T-helper 17 cell (primary cell): Measurements from ENCODE around the gene ZNF143. TPM values are rescaled to one million over a fixed set of nuclear protein-coding genes. Genes with fewer than 3 reads are reported as not detected.
"Not testable (repeated sequence)": the region's sequence is repeated elsewhere in the genome, so short reads cannot be mapped to it uniquely, and the experiment has no call there.

Experiments used
- ATAC-seq: fragments of 150-1000 bp; cut with Tn5 transposase; 2 replicates; pipeline ENCODE4 v1.10.0; 2021; ENCODE audit warnings: mild to moderate bottlenecking, moderate library complexity
- DNase-seq, 3 donors: peaks; one replicate each; pipeline versions ENCODE4 v3.0.0 to v3.0.0-alpha.2; 2020 to 2021
- H3K9me3 ChIP-seq: one replicate; pipeline ENCODE4 v1.7.0; 2013; ENCODE audit warnings: low read length, mild to moderate bottlenecking; ENCODE audit not compliant: control insufficient read depth, poor library complexity, severe bottlenecking
- H3K27ac Mint-ChIP-seq: one replicate; pipeline ENCODE4 v1.8.0; 2022; ENCODE audit warnings: mild to moderate bottlenecking, moderate library complexity, mixed read lengths
- H3K27me3 Mint-ChIP-seq: one replicate; pipeline ENCODE4 v1.8.0; 2022; ENCODE audit warnings: mixed read lengths
- H3K36me3 Mint-ChIP-seq: one replicate; pipeline ENCODE4 v1.8.0; 2022; ENCODE audit warnings: low read depth, mixed read lengths
- H3K4me1 Mint-ChIP-seq: one replicate; pipeline ENCODE4 v1.8.0; 2022; ENCODE audit warnings: mild to moderate bottlenecking, mixed read lengths
- H3K4me3 Mint-ChIP-seq: one replicate; pipeline ENCODE4 v1.8.0; 2022; ENCODE audit warnings: mild to moderate bottlenecking, moderate library complexity, mixed read lengths
- total RNA-seq, 4 donors: library from RNA in 2 of 4; stranded (reverse) in 2 of 4; gene quantifications; one replicate each; pipeline ENCODE4 v1.2.3 and lab custom pipeline; 2022 to 2026

Gene ZNF143
- total RNA-seq, 2 donors from 2014 or later = 27.0 to 35.5 TPM

GRCh38 chr11:9533736-9534473, 73.1 kb downstream of the ZNF143 start:
- no peaks in the 10 kb centered on the region for H3K9me3 ChIP-seq
- Mint-ChIP-seq H3K4me3 (no peak overlapping the region), H3K4me1 (no peaks in the 10 kb centered on the region), H3K27ac (no peak overlapping the region), H3K36me3 (no peaks in the 10 kb centered on the region), H3K27me3 (no peaks in the 10 kb centered on the region)
- ATAC-seq (no peak), DNase-seq (no peak)

DNA sequence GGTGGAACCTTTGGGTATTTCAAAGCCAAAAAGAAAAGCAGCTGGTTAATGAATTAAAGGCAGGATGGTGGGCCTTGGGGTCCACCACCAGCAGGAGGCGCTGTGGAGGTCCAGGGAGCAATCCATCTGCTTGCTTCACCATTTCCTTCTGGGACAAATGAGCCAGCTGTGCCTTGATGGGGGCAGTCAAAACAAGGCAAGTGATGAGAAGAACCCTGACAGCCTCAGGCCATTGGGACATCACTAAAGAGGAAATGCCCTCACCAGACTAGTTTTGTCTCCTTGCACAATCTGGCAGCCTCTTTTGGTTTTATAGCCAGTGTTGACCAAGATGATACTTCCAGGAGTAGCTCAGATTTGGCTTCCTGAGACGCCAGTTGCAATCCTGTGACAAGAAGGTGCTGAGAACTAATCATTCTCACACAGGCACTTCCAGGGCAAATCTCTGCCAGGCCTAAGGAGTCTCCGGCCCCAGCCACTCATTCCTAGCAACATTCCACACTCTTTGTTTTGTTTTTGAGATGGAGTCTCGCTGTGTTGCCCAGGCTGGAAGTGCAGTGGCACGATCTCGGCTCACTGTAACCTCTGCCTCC, 74.5 kb downstream of the ZNF143 start:
- peak; percentile 73 for ATAC-seq
- no peak overlapping the region for H3K27ac Mint-ChIP-seq
- H3K9me3 ChIP-seq = no peaks in the 10 kb centered on the region
- no peak overlapping the region for H3K4me3 Mint-ChIP-seq
- DNase-seq = peak; percentile 65 to 76 (median 74)
- H3K36me3 Mint-ChIP-seq = no peaks in the 10 kb centered on the region
- H3K27me3 Mint-ChIP-seq = no peaks in the 10 kb centered on the region
- H3K4me1 Mint-ChIP-seq = no peaks in the 10 kb centered on the region

- Mint-ChIP-seq H3K27ac (peak overlapping the region; percentile 6), H3K36me3 (peaks cover 3% of the 10 kb centered on the region), H3K27me3 (no peaks in the 10 kb centered on the region), H3K4me3 (no peak overlapping the region), H3K4me1 (no peaks in the 10 kb centered on the region)
- DNase-seq = no peak
- ATAC-seq = no peak
- H3K9me3 ChIP-seq = no peaks in the 10 kb centered on the region
These were observed 77.7 kb downstream of the ZNF143 start for GRCh38 chr11:9538548-9538947.

- H3K27me3 Mint-ChIP-seq, H3K36me3 Mint-ChIP-seq, DNase-seq: not testable (repeated sequence)
These were observed 88.4 kb downstream of the ZNF143 start for GRCh38 chr11:9549216-9549615.

DNA sequence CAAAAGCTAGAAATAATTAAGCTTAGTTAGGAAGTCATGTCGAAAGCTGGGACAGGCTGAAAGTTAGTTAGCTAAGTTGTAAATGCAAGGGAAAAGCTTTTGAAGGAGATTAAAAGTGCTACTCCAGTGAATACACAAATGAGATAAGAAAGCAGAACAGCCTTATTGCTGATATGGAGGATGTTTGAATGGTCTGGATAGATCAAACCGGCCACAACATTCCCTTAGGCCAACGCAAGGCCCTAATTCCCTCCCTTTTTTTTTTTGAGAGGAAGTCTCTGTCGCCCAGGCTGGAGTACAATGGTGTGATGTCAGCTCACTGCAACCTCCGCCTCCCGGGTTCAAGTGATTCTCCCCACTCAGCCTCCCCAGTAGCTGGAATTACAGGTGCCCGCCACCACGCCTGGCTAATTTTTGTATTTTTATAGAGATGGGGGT, 89.4 kb downstream of the ZNF143 start:
- peak overlapping the region; percentile 19 for H3K4me3 Mint-ChIP-seq
- no peaks in the 10 kb centered on the region for H3K27me3 Mint-ChIP-seq
- H3K27ac Mint-ChIP-seq = no peak overlapping the region
- no peaks in the 10 kb centered on the region for H3K9me3 ChIP-seq
- H3K36me3 Mint-ChIP-seq = no peaks in the 10 kb centered on the region
- DNase-seq = no peak
- H3K4me1 Mint-ChIP-seq = peaks cover 3% of the 10 kb centered on the region
- ATAC-seq = no peak

More at GRCh38 chr11:9549216-9549615, 88.4 kb downstream of the ZNF143 start:
- not testable (repeated sequence) for ATAC-seq, H3K9me3 ChIP-seq, H3K4me3 Mint-ChIP-seq, H3K4me1 Mint-ChIP-seq, H3K27ac Mint-ChIP-seq

- Mint-ChIP-seq H3K4me1 (peaks cover 6% of the 10 kb centered on the region), H3K27me3 (no peaks in the 10 kb centered on the region), H3K4me3 (no peak overlapping the region), H3K27ac (no peak overlapping the region), H3K36me3 (peaks cover 6% of the 10 kb centered on the region)
- H3K9me3 ChIP-seq = no peaks in the 10 kb centered on the region
- ATAC-seq (no peak), DNase-seq (no peak)
These were observed 100.6 kb downstream of the ZNF143 start for GRCh38 chr11:9561279-9561982.

GRCh38 chr11:9562716-9563115, 101.9 kb downstream of the ZNF143 start:
- no peaks in the 10 kb centered on the region for H3K9me3 ChIP-seq
- DNase-seq (no peak), ATAC-seq (no peak)
- Mint-ChIP-seq H3K27ac (no peak overlapping the region), H3K36me3 (peaks cover 2% of the 10 kb centered on the region), H3K4me1 (peaks cover 6% of the 10 kb centered on the region), H3K27me3 (no peaks in the 10 kb centered on the region), H3K4me3 (no peak overlapping the region)

GRCh38 chr11:9563196-9563730, 102.5 kb downstream of the ZNF143 start:
- Mint-ChIP-seq H3K27ac (no peak overlapping the region), H3K4me3 (no peak overlapping the region), H3K36me3 (peaks cover 2% of the 10 kb centered on the region), H3K4me1 (peaks cover 10% of the 10 kb centered on the region), H3K27me3 (no peaks in the 10 kb centered on the region)
- ATAC-seq (no peak), DNase-seq (no peak)
- no peaks in the 10 kb centered on the region for H3K9me3 ChIP-seq

GRCh38 chr11:9565822-9566560, 105.2 kb downstream of the ZNF143 start:
- Mint-ChIP-seq H3K27ac (peak overlapping the region; percentile 87), H3K36me3 (peaks cover 2% of the 10 kb centered on the region), H3K4me3 (no peak overlapping the region), H3K4me1 (peaks cover 24% of the 10 kb centered on the region), H3K27me3 (no peaks in the 10 kb centered on the region)
- ATAC-seq = peak; percentile 84
- no peaks in the 10 kb centered on the region for H3K9me3 ChIP-seq
- peak in 1 of 3 donors; percentile 20 for DNase-seq

GRCh38 chr11:9566561-9567063, 105.8 kb downstream of the ZNF143 start:
- peak overlapping the region; percentile 87 for H3K27ac Mint-ChIP-seq
- no peaks in the 10 kb centered on the region for H3K27me3 Mint-ChIP-seq
- no peak overlapping the region for H3K4me3 Mint-ChIP-seq
- ATAC-seq = no peak
- no peak for DNase-seq
- peaks cover 2% of the 10 kb centered on the region for H3K36me3 Mint-ChIP-seq
- no peaks in the 10 kb centered on the region for H3K9me3 ChIP-seq
- peaks cover 24% of the 10 kb centered on the region for H3K4me1 Mint-ChIP-seq

DNA sequence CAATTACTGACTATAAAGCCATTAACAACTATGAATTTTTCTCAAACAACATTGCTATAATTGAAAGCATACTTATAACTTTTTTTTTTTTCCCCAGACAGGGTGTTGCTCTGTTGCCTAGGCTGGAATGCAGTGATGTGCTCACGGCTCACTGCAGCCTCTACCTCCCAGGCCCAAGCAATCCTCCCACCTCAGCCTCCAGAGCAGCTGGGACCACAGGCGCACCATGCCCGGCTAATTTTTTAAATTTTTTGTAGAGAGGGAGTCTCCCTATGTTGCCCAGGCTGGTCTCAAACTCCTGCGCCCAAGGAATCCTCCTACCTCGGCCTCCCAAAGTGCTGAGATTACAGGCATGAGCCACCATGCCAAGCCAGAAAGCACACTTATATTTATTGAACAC, 106.6 kb downstream of the ZNF143 start:
- H3K36me3 Mint-ChIP-seq = peaks cover under 1% of the 10 kb centered on the region
- no peaks in the 10 kb centered on the region for H3K9me3 ChIP-seq
- H3K4me1 Mint-ChIP-seq = peaks cover 24% of the 10 kb centered on the region
- ATAC-seq (no peak), DNase-seq (no peak)
- no peak overlapping the region for H3K4me3 Mint-ChIP-seq
- H3K27ac Mint-ChIP-seq = peak overlapping the region; percentile 93
- H3K27me3 Mint-ChIP-seq = no peaks in the 10 kb centered on the region

- Mint-ChIP-seq H3K27ac (peak overlapping the region; percentile 93), H3K4me1 (peaks cover 24% of the 10 kb centered on the region), H3K27me3 (no peaks in the 10 kb centered on the region)
These were observed 107.5 kb downstream of the ZNF143 start for GRCh38 chr11:9568161-9568853.

More at GRCh38 chr11:9568161-9568853, 107.5 kb downstream of the ZNF143 start:
- DNase-seq (no peak), ATAC-seq (no peak)
- H3K9me3 ChIP-seq = no peaks in the 10 kb centered on the region
- Mint-ChIP-seq H3K4me3 (peak overlapping the region; percentile 39), H3K36me3 (no peaks in the 10 kb centered on the region)
